WERI-Rb-1 (cell line): ENCODE results near the gene MYL12A.

Source experiments
- DNase-seq: peaks from one replicate; pipeline ENCODE4 v3.0.0-alpha.2; 2020
- H3K27ac ChIP-seq: fragments of 250-450 bp; sonication (Bioruptor Pico); 2 replicates; pipeline ENCODE4 v1.5.1; 2020; ENCODE audit warnings: mild to moderate bottlenecking, moderate library complexity
- H3K27me3 ChIP-seq: fragments of 250-450 bp; sonication (Bioruptor Pico); 2 replicates; pipeline ENCODE4 v1.5.1; 2021; ENCODE audit warnings: mild to moderate bottlenecking, low read depth, moderate library complexity; ENCODE audit not compliant: insufficient read depth, severe bottlenecking
- H3K36me3 ChIP-seq: fragments of 250-450 bp; sonication (Bioruptor Pico); 2 replicates; pipeline ENCODE4 v1.5.1; 2020; ENCODE audit warnings: mild to moderate bottlenecking, moderate library complexity
- H3K4me3 ChIP-seq: 2 replicates; pipeline ENCODE4 v1.5.1; 2011; ENCODE audit warnings: low read depth, mild to moderate bottlenecking, control low read depth, low read length
- H3K9me3 ChIP-seq: fragments of 250-450 bp; sonication (Bioruptor Pico); 2 replicates; pipeline ENCODE4 v1.5.1; 2021; ENCODE audit warnings: mild to moderate bottlenecking, moderate library complexity; ENCODE audit not compliant: severe bottlenecking
- TF ChIP-seq, protein P1 (sequence below): IDR thresholded peaks from 2 replicates; pipeline ENCODE4 v1.5.1; 2011; ENCODE audit warnings: low read depth, mild to moderate bottlenecking, control low read depth, inconsistent platforms, low read length

MYL12A gene

DNA sequence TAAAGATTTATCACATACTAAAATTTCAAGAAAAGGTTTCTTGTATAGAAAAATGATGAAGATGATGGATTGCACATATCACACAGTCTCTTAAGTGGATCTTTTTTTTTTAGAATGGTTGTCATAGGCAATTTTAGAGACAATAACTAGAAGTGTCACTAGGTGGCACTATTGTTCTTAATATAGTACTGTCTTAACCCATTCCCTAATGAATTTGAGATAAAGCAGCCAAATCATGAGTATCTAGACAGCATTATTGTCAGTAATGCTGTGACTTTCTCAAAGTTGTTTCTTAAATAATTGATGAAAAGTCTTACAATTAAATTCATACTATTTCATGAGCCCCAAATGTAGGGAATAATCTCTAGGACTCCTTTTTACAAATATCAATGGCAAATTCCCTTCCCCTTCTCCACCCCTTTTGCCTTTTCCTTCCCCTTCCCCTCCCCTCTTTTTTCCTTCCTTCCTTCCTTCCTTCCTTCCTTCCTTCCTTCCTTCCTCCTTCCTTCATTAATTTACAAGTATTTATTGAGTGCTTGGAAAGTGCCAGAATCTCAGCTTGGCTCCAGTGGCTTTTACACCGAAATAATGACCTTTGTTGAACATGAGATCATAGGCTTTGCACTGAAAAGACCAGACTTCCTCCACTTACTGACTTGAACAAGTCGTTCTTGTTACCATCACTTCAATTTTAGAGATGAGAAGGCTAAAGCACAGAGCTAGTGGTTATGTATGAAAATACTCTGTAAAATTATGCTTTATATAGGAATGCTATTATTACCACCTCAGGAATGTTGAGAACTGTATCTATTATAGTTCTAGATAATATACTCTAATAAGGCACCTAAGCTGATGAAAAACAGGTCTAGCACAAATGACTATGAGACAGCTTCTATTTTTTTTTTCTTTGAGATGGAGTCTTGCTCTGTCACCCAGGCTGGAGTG is 34.1 kb downstream of the MYL12A start:
- no peak overlapping the region for H3K4me3 ChIP-seq
- TF ChIP-seq, protein P1, sequence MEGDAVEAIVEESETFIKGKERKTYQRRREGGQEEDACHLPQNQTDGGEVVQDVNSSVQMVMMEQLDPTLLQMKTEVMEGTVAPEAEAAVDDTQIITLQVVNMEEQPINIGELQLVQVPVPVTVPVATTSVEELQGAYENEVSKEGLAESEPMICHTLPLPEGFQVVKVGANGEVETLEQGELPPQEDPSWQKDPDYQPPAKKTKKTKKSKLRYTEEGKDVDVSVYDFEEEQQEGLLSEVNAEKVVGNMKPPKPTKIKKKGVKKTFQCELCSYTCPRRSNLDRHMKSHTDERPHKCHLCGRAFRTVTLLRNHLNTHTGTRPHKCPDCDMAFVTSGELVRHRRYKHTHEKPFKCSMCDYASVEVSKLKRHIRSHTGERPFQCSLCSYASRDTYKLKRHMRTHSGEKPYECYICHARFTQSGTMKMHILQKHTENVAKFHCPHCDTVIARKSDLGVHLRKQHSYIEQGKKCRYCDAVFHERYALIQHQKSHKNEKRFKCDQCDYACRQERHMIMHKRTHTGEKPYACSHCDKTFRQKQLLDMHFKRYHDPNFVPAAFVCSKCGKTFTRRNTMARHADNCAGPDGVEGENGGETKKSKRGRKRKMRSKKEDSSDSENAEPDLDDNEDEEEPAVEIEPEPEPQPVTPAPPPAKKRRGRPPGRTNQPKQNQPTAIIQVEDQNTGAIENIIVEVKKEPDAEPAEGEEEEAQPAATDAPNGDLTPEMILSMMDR = no peak
- no peak overlapping the region for H3K27ac ChIP-seq
- no peak for DNase-seq
- no peaks in the 10 kb centered on the region for H3K27me3 ChIP-seq
- H3K36me3 ChIP-seq = peaks cover 13% of the 10 kb centered on the region
- H3K9me3 ChIP-seq = no peaks in the 10 kb centered on the region

DNA sequence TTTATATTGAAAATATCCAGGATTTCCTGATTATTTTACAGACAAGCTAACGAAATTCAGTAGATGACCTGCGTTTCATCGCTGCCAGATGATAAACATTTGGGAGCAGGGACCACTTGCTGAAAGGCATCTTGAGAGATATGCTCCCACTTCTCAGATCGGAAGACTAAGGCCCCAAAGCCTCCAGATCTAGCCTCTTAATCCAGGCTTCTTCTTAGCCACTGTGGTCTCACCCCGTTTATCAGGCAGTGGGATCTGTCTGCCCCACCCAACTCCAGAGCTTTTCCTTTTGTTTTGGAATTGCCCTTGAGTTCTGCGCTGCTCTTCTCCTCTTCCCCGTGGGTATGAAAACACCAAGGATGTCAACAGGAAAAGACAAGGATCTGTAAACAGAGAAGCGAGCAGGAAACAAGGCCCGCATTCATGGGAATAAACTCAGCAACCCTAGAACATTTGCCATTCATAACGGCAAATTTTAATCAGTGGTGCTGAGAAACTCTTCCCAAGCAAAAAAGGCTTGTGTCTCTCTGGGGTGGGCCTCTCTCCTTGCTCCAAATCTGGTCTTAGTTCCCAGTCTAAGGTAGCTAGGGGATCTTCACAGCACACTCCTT is 35.8 kb downstream of the MYL12A start:
- no peaks in the 10 kb centered on the region for H3K9me3 ChIP-seq
- no peak for DNase-seq
- H3K36me3 ChIP-seq = peaks cover 2% of the 10 kb centered on the region
- peak overlapping the region; percentile 35 for H3K27ac ChIP-seq
- H3K27me3 ChIP-seq = no peaks in the 10 kb centered on the region
- TF ChIP-seq, protein P1 = no peak
- H3K4me3 ChIP-seq = no peak overlapping the region

- TF ChIP-seq, protein P1 = no peak
- Histone ChIP-seq H3K9me3 (no peaks in the 10 kb centered on the region), H3K36me3 (no peaks in the 10 kb centered on the region), H3K27me3 (no peaks in the 10 kb centered on the region), H3K27ac (peak overlapping the region; percentile 35), H3K4me3 (no peak overlapping the region)
- peak; percentile 76 for DNase-seq
Observed at GRCh38 chr18:3283908-3284307, 36.3 kb downstream of the MYL12A start.

DNA sequence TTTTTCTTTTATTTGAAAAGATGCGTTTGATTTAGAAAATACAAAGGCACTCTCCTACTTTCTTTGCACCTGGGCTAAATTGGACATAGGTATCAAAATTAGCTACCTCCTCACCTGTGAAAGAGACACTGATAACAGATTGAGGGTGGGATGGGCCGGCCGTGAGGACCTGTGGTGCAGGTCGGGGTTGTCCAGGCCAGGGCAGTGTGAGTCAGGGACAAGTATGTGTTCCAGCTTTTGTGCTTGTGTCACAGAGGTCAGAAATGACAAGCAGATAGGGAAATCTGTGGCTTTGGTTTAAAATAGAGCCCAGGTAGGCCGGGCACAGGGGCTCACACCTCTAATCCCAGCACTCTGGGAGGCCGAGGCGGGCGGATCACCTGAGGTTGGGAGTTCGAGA is 36.9 kb downstream of the MYL12A start:
- TF ChIP-seq, protein P1 = no peak
- Histone ChIP-seq H3K9me3 (no peaks in the 10 kb centered on the region), H3K27me3 (no peaks in the 10 kb centered on the region), H3K27ac (no peak overlapping the region), H3K36me3 (no peaks in the 10 kb centered on the region), H3K4me3 (no peak overlapping the region)
- no peak for DNase-seq

GRCh38 chr18:3286159-3286558 is 38.6 kb downstream of the MYL12A start:
- H3K27ac ChIP-seq = no peak overlapping the region
- H3K9me3 ChIP-seq = no peaks in the 10 kb centered on the region
- DNase-seq = no peak
- no peaks in the 10 kb centered on the region for H3K36me3 ChIP-seq
- H3K27me3 ChIP-seq = no peaks in the 10 kb centered on the region
- TF ChIP-seq, protein P1 = no peak
- H3K4me3 ChIP-seq = no peak overlapping the region
